ENCODE measurements around the gene ITGA2. TPM values are rescaled to one million over a fixed set of nuclear protein-coding genes. Genes with fewer than 3 reads are reported as not detected.

ITGA2 gene
- total and polyA plus RNA-seq, 2 donors (not counting 1 experiment from before 2014, with no cell fraction given): not detected

DNA sequence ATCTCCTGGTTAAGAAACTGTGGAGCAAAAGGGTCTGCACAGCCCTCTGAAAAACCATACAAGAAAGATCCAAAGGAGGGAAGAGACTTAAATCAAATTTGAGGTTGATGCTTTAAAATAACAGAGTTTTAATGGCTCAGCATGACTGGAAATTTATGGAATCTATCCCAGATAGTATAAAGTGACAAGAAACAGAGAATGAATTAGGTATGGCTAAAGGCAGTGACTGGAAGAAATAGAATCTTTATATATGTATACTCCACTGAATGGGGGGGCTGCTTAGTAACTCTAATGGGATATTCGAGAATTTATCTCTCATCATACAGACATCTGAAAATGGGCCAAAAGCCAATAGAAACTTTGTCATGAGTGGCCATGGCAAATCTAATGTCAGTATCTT lies 138.0 kb downstream of the ITGA2 start:
- Histone ChIP-seq H3K27me3 (replicated peaks in 1 of 4; ENCODE audit: control extremely low read depth in 1 of 4, control insufficient read depth in 3 of 4, insufficient read depth in 4 of 4, low read length in 3 of 4) (no peaks in the 10 kb centered on the region), H3K9me3 (ENCODE audit: control extremely low read depth in 1 of 3, control insufficient read depth in 2 of 3, insufficient read depth in 1 of 3, low read length in 2 of 3) (no peaks in the 10 kb centered on the region), H2AFZ (ENCODE audit: insufficient read depth, low read depth, low read length, poor library complexity, severe bottlenecking) (no peak overlapping the region), H4K20me1 (ENCODE audit: control insufficient read depth, insufficient read depth, low read length, poor library complexity, severe bottlenecking) (no peaks in the 10 kb centered on the region), H3K27ac (ENCODE audit: low read length in 2 of 2) (no peak overlapping the region), H3K9ac (ENCODE audit: low read length) (no peak overlapping the region), H3K4me2 (replicated peaks; ENCODE audit: low read depth, low read length, poor library complexity, severe bottlenecking) (no peak overlapping the region), H3K4me1 (ENCODE audit: control insufficient read depth in 2 of 2, insufficient read depth in 2 of 2, low read length in 2 of 2) (no peaks in the 10 kb centered on the region), H3K4me3 (ENCODE audit: control extremely low read depth in 1 of 5, extremely low read depth in 1 of 5, insufficient read depth in 1 of 5, low read depth in 2 of 5, low read length in 4 of 5) (no peak overlapping the region), H3K79me2 (ENCODE audit: control insufficient read depth, insufficient read depth, low read length) (no peaks in the 10 kb centered on the region), H3K36me3 (replicated peaks in 1 of 2; ENCODE audit: control extremely low read depth in 1 of 2, control insufficient read depth in 1 of 2, extremely low read depth in 1 of 2, insufficient read depth in 2 of 2, low read length in 1 of 2) (no peaks in the 10 kb centered on the region)
- TF ChIP-seq, protein P1, sequence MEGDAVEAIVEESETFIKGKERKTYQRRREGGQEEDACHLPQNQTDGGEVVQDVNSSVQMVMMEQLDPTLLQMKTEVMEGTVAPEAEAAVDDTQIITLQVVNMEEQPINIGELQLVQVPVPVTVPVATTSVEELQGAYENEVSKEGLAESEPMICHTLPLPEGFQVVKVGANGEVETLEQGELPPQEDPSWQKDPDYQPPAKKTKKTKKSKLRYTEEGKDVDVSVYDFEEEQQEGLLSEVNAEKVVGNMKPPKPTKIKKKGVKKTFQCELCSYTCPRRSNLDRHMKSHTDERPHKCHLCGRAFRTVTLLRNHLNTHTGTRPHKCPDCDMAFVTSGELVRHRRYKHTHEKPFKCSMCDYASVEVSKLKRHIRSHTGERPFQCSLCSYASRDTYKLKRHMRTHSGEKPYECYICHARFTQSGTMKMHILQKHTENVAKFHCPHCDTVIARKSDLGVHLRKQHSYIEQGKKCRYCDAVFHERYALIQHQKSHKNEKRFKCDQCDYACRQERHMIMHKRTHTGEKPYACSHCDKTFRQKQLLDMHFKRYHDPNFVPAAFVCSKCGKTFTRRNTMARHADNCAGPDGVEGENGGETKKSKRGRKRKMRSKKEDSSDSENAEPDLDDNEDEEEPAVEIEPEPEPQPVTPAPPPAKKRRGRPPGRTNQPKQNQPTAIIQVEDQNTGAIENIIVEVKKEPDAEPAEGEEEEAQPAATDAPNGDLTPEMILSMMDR (IDR thresholded peaks at IDR 0.05): no peak
- no peak for TF ChIP-seq EZH2 (IDR thresholded peaks at IDR 0.05; ENCODE audit: borderline replicate concordance, insufficient read depth, low read depth, low read length, poor library complexity, severe bottlenecking)
- intact Hi-C loops (cut with micrococcal nuclease): no loop called here
- ATAC-seq (ENCODE audit: low read depth) (no peak), DNase-seq (no peak)
- peaks cover 2% of the 10 kb centered on the region for H3K9me3 Mint-ChIP-seq (ENCODE audit: insufficient read depth)
- ChIA-PET CTCF (no interaction called here), POLR2A (no interaction called here)
- no peak overlapping the region for H3K4me3 Mint-ChIP-seq
- H3K27ac Mint-ChIP-seq: no peak overlapping the region
- no CpG with 5 or more reads among the region's 1 CpG for WGBS (ENCODE audit: insufficient coverage)
- H3K4me1 Mint-ChIP-seq: no peaks in the 10 kb centered on the region
- H3K27me3 Mint-ChIP-seq: peaks cover 8% of the 10 kb centered on the region

DNA sequence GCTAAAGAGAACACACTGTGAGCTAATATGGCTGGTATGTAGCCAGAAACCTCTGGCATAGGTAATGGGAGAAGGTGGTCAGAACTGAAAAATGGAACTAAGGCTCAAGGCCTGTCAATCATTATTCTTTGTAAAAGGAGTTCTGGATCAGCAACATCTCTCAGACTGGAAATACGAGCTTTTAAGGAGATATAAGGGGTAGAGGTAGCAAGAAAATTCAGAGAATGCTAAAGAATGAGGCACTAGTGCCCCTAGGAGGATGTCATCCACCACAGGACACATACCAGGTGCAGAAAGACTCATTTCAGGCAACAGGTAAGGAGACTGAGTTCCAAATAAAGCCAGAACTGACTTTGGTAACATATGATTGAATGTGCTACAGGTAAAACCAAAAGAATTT lies 139.3 kb downstream of the ITGA2 start:
- DNase-seq: no peak
- H4K20me1 ChIP-seq (ENCODE audit: control insufficient read depth, insufficient read depth, low read length, poor library complexity, severe bottlenecking): no peaks in the 10 kb centered on the region
- POLR2A ChIA-PET: no interaction called here
- ATAC-seq (ENCODE audit: low read depth): no peak
- intact Hi-C loops (cut with micrococcal nuclease): no loop called here
- H3K27ac ChIP-seq (ENCODE audit: low read length in 2 of 2): no peak overlapping the region
- WGBS (ENCODE audit: insufficient coverage): 71% methylated on average over 1 of the region's 1 CpG
- no peaks in the 10 kb centered on the region for H3K36me3 ChIP-seq (replicated peaks in 1 of 2; ENCODE audit: control extremely low read depth in 1 of 2, control insufficient read depth in 1 of 2, extremely low read depth in 1 of 2, insufficient read depth in 2 of 2, low read length in 1 of 2)
- no peaks in the 10 kb centered on the region for H3K9me3 ChIP-seq (ENCODE audit: control extremely low read depth in 1 of 3, control insufficient read depth in 2 of 3, insufficient read depth in 1 of 3, low read length in 2 of 3)
- H3K9ac ChIP-seq (ENCODE audit: low read length): no peak overlapping the region
- no peaks in the 10 kb centered on the region for H3K4me1 ChIP-seq (ENCODE audit: control insufficient read depth in 2 of 2, insufficient read depth in 2 of 2, low read length in 2 of 2)
- no peak overlapping the region for H2AFZ ChIP-seq (ENCODE audit: insufficient read depth, low read depth, low read length, poor library complexity, severe bottlenecking)
- no peaks in the 10 kb centered on the region for H3K4me1 Mint-ChIP-seq
- CTCF ChIA-PET: no interaction called here
- H3K4me2 ChIP-seq (replicated peaks; ENCODE audit: low read depth, low read length, poor library complexity, severe bottlenecking): no peak overlapping the region
- no peak overlapping the region for H3K27ac Mint-ChIP-seq
- peaks cover 13% of the 10 kb centered on the region for H3K27me3 Mint-ChIP-seq
- no peak overlapping the region for H3K4me3 ChIP-seq (ENCODE audit: control extremely low read depth in 1 of 5, extremely low read depth in 1 of 5, insufficient read depth in 1 of 5, low read depth in 2 of 5, low read length in 4 of 5)
- no peak overlapping the region for H3K4me3 Mint-ChIP-seq
- H3K9me3 Mint-ChIP-seq (ENCODE audit: insufficient read depth): peaks cover 2% of the 10 kb centered on the region
- no peaks in the 10 kb centered on the region for H3K27me3 ChIP-seq (replicated peaks in 1 of 4; ENCODE audit: control extremely low read depth in 1 of 4, control insufficient read depth in 3 of 4, insufficient read depth in 4 of 4, low read length in 3 of 4)
- H3K79me2 ChIP-seq (ENCODE audit: control insufficient read depth, insufficient read depth, low read length): no peaks in the 10 kb centered on the region
- TF ChIP-seq, protein P1 (IDR thresholded peaks at IDR 0.05): no peak
- no peak for TF ChIP-seq EZH2 (IDR thresholded peaks at IDR 0.05; ENCODE audit: borderline replicate concordance, insufficient read depth, low read depth, low read length, poor library complexity, severe bottlenecking)

All from B cell (primary cell).